Measurements from ENCODE around the gene SPRYD3.
A peak's percentile ranks its signal among the peaks of the same experiment; 100 is the strongest.

Gene SPRYD3

GRCh38 chr12:53062011-53062961 is 16.9 kb downstream of the SPRYD3 start:
- no peak for DNase-seq

- no peak for DNase-seq
These were observed 17.7 kb downstream of the SPRYD3 start for GRCh38 chr12:53061404-53062010.

- no peak for DNase-seq
These were observed 18.4 kb downstream of the SPRYD3 start for GRCh38 chr12:53060721-53061276.

GRCh38 chr12:53060064-53060720 is 19.0 kb downstream of the SPRYD3 start:
- no peak for DNase-seq

GRCh38 chr12:53059434-53060063 is 19.6 kb downstream of the SPRYD3 start:
- no peak for DNase-seq

- DNase-seq, result no peak
These were observed 20.3 kb downstream of the SPRYD3 start for GRCh38 chr12:53058674-53059433.

GRCh38 chr12:53057816-53058500 is 21.2 kb downstream of the SPRYD3 start:
- DNase-seq, result no peak

- no peak for DNase-seq
These were observed 22.3 kb downstream of the SPRYD3 start for GRCh38 chr12:53056901-53057300.

- DNase-seq, result no peak
These were observed 22.9 kb downstream of the SPRYD3 start for GRCh38 chr12:53056296-53056695.

GRCh38 chr12:53055471-53056266 is 23.5 kb downstream of the SPRYD3 start:
- DNase-seq, result no peak

- peak; percentile 94 for DNase-seq
These were observed 24.9 kb downstream of the SPRYD3 start for GRCh38 chr12:53054112-53054878.

GRCh38 chr12:53053218-53054111 is 25.7 kb downstream of the SPRYD3 start:
- peak; percentile 47 for DNase-seq

GRCh38 chr12:53052419-53053217 is 26.6 kb downstream of the SPRYD3 start:
- no peak for DNase-seq

- DNase-seq, result no peak
These were observed 27.2 kb downstream of the SPRYD3 start for GRCh38 chr12:53051881-53052412.

- no peak for DNase-seq
These were observed 27.9 kb downstream of the SPRYD3 start for GRCh38 chr12:53051058-53051880.

- DNase-seq, result no peak
These were observed 28.6 kb downstream of the SPRYD3 start for GRCh38 chr12:53050426-53051057.
